GM04503 (cell line): ENCODE data around the gene MYEOV.

Experiments used
- DNase-seq: peaks from one replicate; pipeline ENCODE4 v3.0.0-alpha.2; 2012; ENCODE audit warnings: low read depth

MYEOV gene

DNA sequence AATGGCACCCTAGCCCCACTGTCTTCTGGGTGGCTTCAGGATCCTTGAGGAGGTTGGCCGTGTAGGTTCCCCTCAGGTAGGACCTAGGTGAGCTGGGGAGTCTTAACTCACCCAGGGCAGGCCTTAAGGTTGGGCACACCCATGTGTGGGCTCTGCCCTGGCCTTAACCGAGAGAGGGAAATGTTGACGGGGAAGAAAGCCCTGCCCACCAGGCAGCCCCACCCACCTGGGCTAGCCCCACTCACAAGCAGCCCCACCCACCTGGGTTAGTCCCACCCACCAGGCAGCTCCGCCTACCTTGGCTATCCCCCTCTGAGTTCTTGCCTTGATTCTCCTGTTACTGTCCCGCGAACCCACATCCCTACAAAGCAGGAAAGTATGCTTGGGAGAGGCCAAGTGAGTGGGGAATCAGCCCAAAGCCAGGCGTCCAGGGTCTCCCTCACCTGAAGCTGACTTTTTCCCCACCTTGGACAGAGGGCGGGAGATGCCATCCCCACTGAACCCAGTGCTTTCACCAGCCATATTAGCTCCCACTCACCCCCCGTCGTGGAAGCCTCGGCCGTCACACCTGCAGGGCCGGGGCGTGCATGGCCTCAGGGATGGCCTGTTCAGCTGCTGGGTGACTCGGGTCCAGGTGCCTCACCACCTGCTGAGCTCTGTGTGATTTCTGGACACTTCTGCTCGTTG lies at the start of gene MYEOV:
Gene MYEOV, plus strand, starts transcription at position 337 of the 687 bp plus-strand sequence. CDS start 1,200 bp downstream, outside the sequence.
- DNase-seq = no peak

DNA sequence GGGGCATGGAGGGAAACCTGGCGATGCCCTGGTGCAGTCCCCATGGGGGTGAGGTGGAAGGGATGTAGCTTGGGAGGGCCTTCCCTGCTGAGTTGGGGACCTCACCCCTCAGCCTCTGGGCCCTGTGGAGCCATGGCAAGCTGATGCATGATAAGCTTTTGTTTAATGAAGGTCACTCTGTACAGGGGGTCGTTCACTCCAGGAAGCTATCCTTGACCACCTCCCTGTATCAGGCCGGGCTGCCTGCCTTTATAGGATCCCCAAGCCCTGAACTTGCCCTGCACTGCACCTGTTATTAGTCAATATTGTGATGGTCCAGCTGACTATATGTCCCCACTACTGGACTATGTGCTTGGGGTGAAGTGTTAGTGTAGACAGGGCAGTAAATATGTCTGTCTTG lies 49.7 kb upstream of the MYEOV start:
- DNase-seq = no peak

DNA sequence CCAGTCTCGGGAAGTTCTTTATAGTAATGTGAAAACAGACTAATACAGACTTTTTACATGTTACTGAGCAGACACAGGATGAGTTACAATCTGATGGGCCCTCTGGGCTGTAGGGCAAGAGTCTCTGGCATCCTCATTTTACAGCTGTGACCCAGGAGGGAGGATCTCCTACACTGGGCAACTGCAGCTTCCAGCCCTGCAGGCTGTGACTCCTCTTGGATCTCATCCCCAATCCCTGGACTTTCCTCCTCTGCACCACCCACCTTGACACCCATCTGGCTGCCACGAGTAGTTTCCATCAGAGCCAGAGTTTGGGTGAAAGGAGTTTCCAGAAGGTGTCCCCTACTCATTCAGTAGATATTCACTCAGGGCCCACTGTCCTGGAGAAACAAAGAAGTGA lies 48.9 kb upstream of the MYEOV start:
- no peak for DNase-seq

DNA sequence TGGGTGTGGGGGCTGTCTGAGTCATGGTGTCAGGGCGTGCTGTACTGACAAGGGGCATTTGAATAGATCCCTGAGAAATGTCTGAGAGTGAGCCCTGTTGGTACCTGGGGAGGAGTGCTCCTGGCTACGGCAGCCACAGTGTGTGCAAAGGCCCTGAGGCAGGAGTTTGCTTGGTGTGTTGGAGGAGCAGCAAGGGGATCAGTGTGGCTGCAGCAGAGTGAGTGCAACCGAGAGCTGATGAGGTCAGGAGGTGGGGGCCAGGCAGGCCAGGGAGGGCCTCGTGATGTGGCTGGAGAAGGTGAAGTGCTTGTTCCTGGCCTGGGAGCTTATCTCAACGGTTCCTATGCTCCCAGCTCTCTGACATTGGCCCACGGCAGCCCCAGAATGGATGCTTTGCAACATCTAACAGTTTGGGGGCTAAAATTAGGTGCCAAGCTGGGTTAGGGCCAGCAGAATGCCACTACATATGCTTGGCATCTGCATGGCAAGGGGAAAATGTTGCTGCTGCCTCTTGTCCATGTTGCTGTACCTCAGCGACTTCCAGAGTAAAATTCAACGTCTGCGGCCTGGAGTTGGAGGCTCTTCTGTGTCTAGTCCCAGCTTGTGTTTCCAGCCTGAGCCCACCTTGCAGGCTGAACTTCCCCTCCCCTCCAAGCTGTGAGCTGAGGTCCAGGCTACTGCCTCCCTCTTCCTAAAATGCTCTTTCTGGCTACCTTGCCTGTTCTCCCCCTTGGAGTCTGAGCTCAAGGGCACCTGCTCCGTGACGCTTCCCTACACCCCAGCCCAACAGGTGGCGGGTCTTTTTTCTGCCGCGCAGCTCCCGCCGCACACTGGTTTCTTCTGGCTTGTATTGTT lies 48.2 kb upstream of the MYEOV start:
- no peak for DNase-seq

DNA sequence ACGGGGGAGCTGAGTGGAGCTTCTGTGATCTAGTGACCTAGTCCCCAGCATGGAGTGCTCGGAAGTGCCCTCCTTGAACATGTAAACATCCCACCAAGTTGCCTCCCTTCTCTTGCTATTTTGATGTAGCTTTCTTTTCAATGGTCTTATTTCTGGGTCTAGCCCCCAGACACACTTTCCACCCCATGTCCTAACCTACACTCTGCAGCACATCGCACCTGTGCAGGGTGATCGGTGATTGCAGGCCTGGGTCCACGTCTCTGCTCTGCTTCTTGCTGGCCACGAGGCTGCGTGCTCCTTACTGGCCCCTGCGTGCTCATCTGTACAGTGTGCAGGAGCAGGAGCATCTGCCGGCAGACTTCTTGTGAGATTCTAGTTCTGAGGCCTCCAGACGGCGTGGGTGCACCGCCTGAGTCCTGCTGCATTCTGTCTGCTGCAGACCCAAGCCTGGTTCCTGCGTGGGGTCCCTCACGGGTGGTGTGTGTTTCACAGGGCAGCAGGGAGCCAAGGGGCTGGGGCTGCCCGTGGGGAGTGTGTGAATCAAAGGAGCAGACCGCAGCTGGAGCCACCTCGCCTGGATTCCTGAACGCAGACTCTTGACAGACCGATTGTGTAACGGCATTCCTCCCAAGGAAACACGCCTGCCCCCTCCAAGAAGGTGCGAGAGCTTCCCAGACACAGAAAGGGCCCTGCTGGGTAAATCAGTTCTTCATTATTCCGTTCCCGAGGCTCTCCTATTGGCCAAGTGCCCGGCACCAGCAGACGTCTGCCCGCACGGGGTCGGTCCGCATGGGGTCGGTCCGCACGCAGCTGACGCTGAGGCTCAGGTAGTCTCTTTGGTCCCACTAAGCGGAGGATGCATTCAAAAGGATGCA lies 44.4 kb upstream of the MYEOV start:
- no peak for DNase-seq

DNA sequence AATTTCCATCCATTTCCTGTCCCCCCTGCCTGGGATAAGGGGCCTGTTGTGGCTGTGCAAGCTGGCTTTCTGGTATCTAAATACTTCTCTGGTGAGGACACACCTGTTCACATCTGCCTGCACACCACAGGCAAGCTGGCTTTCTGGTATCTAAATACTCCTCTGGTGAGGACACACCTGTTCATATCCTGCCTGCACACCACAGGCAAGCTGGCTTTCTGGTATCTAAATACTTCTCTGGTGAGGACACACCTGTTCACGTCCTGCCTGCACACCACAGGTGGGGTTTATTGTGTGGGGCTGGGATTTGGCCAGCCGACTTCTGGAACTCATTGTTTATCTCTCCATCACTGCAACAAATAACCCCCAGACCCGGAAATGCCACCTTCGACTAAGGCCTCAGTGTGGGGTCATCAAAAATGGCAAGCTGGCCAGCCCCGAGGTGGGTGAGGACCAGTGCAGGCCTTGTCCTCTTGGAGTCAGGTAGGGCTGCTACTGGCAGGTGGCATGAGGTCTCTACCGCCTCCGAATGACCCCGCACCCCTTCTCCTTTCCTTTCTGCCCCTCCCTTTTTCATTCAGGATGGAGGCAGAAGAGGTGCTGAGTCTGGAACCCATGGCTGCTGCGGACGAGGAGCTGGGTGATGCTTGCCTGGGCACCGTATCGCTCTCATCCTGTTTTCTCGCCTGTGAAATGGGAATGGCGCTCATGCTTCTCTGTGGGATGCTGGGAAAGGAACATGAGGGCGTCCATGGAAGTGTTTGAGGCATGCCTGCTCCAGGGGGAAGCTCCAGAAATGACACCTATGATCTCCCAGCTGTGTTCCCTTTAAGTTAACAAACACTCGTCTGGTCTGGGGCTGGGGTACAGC lies 43.5 kb upstream of the MYEOV start:
- DNase-seq = no peak

- no peak for DNase-seq
These were observed 42.9 kb upstream of the MYEOV start for GRCh38 chr11:69251057-69251393.

- no peak for DNase-seq
These were observed 42.1 kb upstream of the MYEOV start for GRCh38 chr11:69251639-69252489.

DNA sequence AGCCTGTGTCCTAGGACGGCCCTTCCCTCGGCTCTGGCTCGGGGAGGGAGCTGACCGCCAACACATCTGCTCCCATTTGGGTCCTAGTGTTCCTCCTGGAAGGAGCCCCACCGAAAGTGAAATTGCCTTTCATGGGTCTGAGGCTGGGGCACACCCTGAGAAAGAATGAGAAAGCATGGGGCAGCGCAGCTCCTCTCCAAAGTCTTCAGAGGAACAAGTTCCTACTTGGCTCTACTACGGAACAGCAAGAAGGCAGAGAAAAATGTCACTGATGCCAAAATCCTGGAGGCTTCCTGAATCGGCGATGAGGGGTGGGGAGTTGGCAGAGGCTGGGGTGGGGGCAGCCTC lies 41.5 kb upstream of the MYEOV start:
- DNase-seq = no peak

GRCh38 chr11:69253028-69253427 lies 40.9 kb upstream of the MYEOV start:
- peak; percentile 25 for DNase-seq

DNA sequence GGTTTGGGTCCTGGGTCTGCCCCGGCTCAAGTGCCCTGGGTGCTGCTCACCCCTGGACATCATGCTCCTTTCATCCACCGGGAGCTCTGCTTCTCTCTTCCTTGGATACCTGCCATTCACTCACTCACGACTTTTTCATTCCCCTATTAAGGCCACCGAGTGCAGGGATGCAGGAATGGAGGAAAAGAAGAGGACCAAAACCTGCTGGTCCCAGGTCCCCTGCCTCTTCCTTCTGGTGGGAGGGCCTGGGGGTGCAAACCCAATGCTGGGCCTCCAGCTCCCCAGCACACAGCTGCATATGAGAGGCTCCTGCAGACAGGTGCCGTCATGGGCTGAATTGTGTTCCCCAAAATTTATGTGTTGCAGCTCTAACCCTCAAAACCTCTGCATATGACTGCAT lies 36.8 kb upstream of the MYEOV start:
- DNase-seq = no peak

DNA sequence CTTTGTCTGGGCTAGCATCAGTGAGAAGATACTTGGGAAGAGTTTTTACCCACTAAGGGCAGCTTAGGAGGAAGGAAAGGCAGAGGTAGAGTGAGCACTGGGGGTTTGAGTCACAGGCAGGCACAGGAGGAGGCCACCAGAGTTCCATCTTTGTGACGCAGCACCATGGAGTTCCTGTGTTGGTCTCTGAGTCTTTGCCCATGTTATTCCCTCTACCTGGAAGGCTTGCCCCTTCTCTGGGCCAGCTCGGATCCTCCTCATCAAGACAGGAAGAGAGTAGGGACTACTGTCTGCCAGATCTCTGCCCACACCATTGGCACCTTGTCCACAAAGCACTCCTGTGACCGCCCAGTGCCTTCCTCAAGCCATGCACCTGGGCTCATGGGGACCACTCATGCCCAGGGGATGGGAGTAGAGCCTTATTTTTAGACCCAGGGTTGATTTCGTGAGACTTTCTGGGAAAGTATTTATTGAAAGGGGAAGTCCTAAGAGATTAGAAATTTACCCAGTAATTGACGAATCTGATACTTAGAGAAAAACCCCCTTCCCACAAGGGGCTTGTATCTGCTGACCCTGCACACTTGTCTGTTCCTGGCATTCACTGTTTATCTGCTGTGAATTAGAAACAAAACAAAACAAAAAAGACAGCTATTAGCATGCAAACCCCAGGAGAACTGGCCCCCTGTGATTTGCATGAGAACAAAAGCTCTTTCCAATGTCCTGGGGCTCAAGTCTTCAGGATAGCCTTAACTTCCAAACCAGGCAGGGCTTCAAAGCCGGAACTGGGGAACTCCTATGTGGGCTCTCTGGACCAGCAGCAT lies 35.9 kb upstream of the MYEOV start:
- DNase-seq = no peak

DNA sequence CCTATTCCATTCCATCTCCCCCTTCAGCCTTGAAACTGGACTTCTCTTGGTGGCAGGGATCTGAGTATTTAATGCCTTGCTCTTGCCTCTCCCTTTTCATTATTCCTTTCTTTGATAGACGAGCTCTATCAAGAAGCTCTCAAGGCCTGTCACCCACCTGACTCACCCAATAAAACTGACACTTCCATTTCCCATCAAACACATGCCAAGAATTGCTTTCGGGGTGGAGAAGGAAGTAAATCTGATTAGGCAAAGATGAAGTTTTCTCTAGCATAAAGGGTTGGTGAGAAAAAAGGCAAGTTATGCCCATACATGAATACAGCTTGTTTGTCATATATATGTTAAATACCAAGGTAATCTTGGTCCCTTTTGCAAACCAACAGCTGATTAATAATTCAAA lies 34.9 kb upstream of the MYEOV start:
- no peak for DNase-seq

DNA sequence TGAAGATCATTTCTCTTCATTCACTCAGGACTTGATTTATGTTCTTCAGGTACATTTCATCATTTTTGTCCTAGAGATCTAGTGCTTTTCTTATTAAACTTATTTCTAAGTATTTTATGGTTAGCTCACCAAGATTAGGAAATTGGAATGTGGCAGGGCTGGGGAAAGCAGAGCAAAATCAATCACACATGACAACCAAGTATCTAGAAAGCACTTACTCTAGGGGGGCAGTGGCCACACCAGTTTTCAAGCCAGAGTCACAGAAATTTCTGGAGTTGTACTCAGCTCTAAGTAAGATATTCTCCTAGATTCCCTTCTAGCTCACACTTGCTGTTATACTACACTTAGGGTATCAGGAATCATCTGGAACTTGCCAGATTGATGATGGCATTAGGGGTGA lies 33.3 kb upstream of the MYEOV start:
- no peak for DNase-seq

DNA sequence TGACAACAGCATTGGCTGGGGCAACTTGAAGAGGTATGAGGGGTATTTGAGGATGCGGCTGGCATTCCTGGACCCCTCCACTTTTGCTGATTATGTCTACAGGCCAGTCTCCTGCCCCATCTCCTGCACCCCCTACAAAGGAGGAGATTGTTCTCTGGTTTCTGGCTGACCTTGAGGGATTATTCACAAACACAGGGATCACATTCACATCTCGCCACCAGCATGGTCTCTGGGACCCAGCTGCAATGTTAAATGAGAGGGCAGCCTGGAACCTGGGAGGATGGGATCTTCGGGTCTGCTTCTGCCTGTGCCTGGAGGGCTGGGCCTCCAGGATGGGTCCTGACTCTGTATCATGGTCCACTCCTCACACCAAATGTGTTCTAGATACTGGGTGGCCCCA lies 32.8 kb upstream of the MYEOV start:
- no peak for DNase-seq

GRCh38 chr11:69262918-69263735 lies 30.8 kb upstream of the MYEOV start:
- no peak for DNase-seq

GRCh38 chr11:69263736-69264052 lies 30.3 kb upstream of the MYEOV start:
- no peak for DNase-seq

GRCh38 chr11:69264486-69264885 lies 29.5 kb upstream of the MYEOV start:
- no peak for DNase-seq

DNA sequence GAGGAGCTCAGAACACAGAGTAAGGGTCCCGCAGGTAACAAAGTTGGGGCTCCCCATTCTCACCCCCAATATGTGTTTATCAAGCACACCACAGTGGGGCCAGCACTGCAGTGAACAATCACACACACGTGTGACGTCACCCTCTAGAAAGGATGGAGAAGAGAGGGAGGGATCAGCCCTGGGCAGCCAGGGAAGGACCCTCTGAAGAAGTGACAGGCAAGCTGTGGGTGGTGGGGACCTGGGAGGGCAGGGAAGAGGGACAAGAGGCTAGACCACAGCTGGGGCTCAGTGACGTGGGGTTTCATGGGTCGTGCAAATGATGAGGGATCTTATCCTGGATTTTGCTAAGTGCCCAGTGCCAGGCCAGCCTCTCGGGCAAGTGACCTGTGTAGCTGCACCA lies 28.7 kb upstream of the MYEOV start:
- no peak for DNase-seq
